Esophagus (tissue), 2 donors: Measurements from ENCODE around the gene SLAMF8. TPM values are rescaled to one million over a fixed set of nuclear protein-coding genes. Genes with fewer than 3 reads are reported as not detected.
A peak's percentile ranks its signal among the peaks of the same experiment; 100 is the strongest.

Experiments
- H3K27ac ChIP-seq, 2 donors: one replicate each; pipeline ENCODE4 v1.5.1; 2013; ENCODE audit warnings: low read depth in 2 of 2, mild to moderate bottlenecking in 2 of 2, inconsistent platforms in 1 of 2, low read length in 1 of 2, moderate library complexity in 1 of 2
- H3K27me3 ChIP-seq, 2 donors: one replicate each; pipeline ENCODE4 v1.6.1; 2013; ENCODE audit warnings: low read length in 2 of 2, control low read depth in 1 of 2, mild to moderate bottlenecking in 1 of 2; ENCODE audit not compliant: insufficient read depth in 2 of 2, control insufficient read depth in 1 of 2
- H3K36me3 ChIP-seq, 2 donors: one replicate each; pipeline ENCODE4 v1.6.1; 2013; ENCODE audit warnings: low read length in 1 of 2; ENCODE audit not compliant: control insufficient read depth in 2 of 2, insufficient read depth in 2 of 2
- H3K4me1 ChIP-seq, 2 donors: one replicate each; pipeline ENCODE4 v1.6.1; 2013; ENCODE audit warnings: low read length in 1 of 2; ENCODE audit not compliant: control insufficient read depth in 2 of 2, insufficient read depth in 2 of 2
- H3K4me3 ChIP-seq, 2 donors: one replicate each; pipeline ENCODE4 v1.5.1; 2013; ENCODE audit warnings: low read length in 2 of 2, mild to moderate bottlenecking in 2 of 2, low read depth in 1 of 2, moderate library complexity in 1 of 2
- H3K9me3 ChIP-seq, 2 donors: one replicate each; pipeline ENCODE4 v1.6.1; 2013; ENCODE audit warnings: mild to moderate bottlenecking in 2 of 2, low read depth in 1 of 2, low read length in 1 of 2, moderate library complexity in 1 of 2; ENCODE audit not compliant: control insufficient read depth in 2 of 2, insufficient read depth in 1 of 2
- WGBS, 2 donors: extraction: QIAGEN DNeasy Blood & Tissue Kit; methylation state at CpG; one replicate each; pipeline ENCODE4 v1.1.7; 2013; 5-methylcytosine and 5-hydroxymethylcytosine counted together
- polyA plus RNA-seq, 2 donors: library from polyadenylated mRNA; stranded (reverse); fragments of 200-250 nt; gene quantifications; one replicate each; pipeline ENCODE4 v1.2.3, GENCODE V29; 2013
- donor health status: healthy with polysubstance abuse.
- donor health status: Bipolar disorder and iron deficiency.

Gene SLAMF8
- polyA plus RNA-seq, 2 donors, result 0.33 to 0.81 TPM

DNA sequence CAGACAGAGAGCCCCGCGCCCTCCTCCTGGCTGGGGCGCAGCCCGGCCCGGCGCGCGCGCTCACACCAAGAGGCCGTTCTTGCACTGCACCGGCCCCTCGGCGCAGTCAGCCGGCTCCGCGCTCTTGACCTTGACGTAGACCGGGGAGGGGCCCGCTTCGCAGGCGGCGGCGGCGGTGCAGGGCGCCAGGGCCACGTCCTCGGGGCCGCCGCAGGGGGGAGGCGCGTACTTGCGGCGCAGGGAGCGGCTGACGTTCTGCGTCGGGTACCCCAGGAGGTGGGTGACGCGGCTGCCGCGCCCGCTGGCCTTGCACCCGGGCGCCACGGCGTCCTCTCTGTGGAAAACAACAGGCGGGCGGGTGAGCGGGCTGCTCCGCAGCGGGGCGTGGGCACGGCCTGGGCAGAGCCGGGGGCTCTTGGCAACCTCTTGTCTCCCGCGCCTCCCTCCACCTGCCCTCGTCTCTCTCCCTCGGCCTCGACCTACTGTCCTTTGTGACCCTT is 28.1 kb downstream of the SLAMF8 start:
- Histone ChIP-seq H3K27ac (peak overlapping the region; percentile 94), H3K27me3 (no peaks in the 10 kb centered on the region), H3K4me1 (peaks cover 2 to 13% of the 10 kb centered on the region in 2 donors), H3K4me3 (peak overlapping the region; percentile 60 to 69), H3K36me3 (no peaks in the 10 kb centered on the region), H3K9me3 (no peaks in the 10 kb centered on the region)
- WGBS, 2 donors, result 0% methylated on average over 50 to 59 of the region's 59 CpGs

DNA sequence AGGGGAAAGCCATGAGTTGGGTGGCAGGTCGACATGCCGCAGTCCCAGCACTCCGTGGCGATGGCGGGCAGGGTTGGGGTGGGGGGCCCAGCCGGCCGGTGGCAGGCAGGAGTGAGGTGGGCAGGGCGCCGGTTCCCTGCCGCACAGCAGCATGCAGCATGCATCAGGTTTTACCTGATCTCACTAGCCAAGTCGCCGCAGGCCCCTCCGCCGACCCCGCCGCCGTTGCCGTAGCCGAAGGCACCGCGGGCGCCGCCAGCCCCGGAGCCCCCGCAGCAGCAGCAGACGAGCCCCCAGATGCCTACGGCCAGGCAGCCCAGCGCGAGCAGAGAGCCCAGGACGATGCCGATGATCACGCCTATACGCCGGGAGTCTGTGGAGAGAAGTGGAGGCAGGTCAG is 29.0 kb downstream of the SLAMF8 start:
- 89% methylated on average over 32 to 34 of the region's 34 CpGs for WGBS, 2 donors
- no peaks in the 10 kb centered on the region for H3K27me3 ChIP-seq
- H3K36me3 ChIP-seq, result no peaks in the 10 kb centered on the region
- peak overlapping the region; percentile 61 to 94 for H3K27ac ChIP-seq
- H3K9me3 ChIP-seq, result no peaks in the 10 kb centered on the region
- no peak overlapping the region for H3K4me3 ChIP-seq
- H3K4me1 ChIP-seq, result peaks cover 6 to 19% of the 10 kb centered on the region in 2 donors

DNA sequence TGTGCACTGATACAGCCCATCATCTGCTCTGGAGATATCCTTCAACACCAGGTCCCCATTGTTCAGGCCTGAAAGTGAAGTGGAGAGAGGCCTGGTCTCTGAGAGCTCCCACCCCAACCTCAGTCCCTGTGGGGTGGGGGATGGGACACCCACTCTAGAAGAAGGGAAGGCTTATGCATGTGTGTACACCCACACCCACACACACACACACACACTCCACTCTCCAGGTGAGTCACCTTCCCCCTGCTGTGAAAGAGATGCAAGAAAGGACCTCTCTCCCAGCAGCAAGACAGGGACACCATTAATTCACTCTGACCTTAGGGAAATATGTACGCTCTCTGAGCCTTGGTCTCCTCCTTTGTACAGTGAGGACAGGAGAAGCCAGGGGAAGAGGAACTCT is 29.9 kb downstream of the SLAMF8 start:
- Histone ChIP-seq H3K27me3 (no peaks in the 10 kb centered on the region), H3K36me3 (no peaks in the 10 kb centered on the region), H3K9me3 (no peaks in the 10 kb centered on the region), H3K4me3 (no peak overlapping the region), H3K27ac (peak overlapping the region in 1 of 2 donors; percentile 40), H3K4me1 (peaks cover 4 to 28% of the 10 kb centered on the region in 2 donors)
- 90 to 97% methylated on average over 1 of the region's 1 CpG for WGBS, 2 donors

DNA sequence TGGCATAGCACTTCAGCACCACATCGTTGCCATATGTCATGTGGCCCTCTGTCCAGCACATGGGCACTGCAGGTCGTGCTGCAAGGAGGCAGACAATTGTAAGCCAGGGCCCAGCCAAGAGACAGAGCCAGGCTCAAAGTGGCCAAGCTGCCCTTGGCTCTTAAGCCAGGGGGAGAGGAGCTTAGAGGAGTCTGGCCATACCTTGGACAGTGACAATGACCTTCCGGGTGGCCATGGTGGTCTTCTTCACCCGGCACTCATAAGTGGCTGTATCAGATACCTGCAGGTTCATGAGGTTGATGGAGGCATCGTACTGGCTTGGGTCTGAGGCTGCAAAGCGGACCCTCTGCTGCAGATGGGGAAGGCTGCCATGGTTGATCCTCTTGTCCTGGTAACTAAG is 31.2 kb downstream of the SLAMF8 start:
- 92 to 95% methylated on average over 6 of the region's 6 CpGs for WGBS, 2 donors
- Histone ChIP-seq H3K9me3 (no peaks in the 10 kb centered on the region), H3K27ac (no peak overlapping the region), H3K4me3 (no peak overlapping the region), H3K36me3 (no peaks in the 10 kb centered on the region), H3K4me1 (peaks cover 4 to 29% of the 10 kb centered on the region in 2 donors), H3K27me3 (no peaks in the 10 kb centered on the region)

DNA sequence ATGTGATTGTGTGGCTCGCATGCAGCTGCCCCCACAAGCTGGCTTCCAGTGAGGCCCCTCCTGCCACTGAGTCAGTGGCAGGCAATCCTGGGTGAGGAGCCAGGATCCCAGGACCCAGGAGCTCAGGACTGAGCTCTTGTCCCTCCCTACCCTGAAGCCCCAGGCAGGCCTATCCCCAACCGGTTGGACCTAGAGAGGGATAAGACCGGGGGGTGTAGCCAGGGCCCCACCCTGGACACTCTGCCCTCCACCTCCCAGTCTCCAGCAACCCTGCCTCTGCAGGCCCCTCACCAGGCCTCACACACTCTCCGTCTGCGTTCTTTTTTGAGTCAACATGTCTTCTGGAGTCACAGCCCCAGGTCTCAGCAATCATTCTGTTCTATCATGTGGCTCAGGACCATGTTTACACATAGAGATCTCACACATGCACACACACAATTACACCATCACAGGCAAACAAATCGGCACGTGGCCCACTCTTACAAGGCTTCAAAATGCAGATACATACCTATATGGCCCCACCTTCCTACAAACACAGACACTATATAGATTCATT is 33.2 kb downstream of the SLAMF8 start:
- H3K27me3 ChIP-seq, result no peaks in the 10 kb centered on the region
- 42 to 55% methylated on average over 7 of the region's 7 CpGs for WGBS, 2 donors
- H3K36me3 ChIP-seq, result no peaks in the 10 kb centered on the region
- no peak overlapping the region for H3K4me3 ChIP-seq
- H3K27ac ChIP-seq, result peak overlapping the region; percentile 85 to 95
- no peaks in the 10 kb centered on the region for H3K9me3 ChIP-seq
- peaks cover 4 to 29% of the 10 kb centered on the region in 2 donors for H3K4me1 ChIP-seq

DNA sequence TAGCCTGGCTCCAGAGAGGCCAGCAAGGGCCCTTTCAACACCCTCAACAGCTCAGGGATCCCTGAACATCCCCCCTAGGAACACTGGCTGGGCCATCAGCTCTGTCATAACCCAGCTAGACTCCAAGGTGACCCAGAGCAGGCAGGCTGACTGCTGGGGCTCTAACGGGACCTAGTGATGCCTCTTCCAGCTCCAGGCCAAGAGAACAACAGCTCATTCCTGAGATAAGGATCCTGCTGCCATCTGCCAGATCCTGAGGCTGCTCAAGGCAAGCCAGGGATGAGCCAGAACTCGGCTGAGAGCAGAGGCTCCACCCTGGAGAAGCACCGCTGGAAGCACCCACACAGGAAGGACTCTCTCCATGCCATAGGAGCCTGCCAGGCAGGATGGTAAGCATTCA is 33.8 kb downstream of the SLAMF8 start:
- Histone ChIP-seq H3K4me3 (no peak overlapping the region), H3K27me3 (no peaks in the 10 kb centered on the region), H3K4me1 (peaks cover 7 to 28% of the 10 kb centered on the region in 2 donors), H3K27ac (peak overlapping the region; percentile 85 to 95), H3K9me3 (no peaks in the 10 kb centered on the region), H3K36me3 (no peaks in the 10 kb centered on the region)
- 35 to 49% methylated on average over 3 of the region's 3 CpGs for WGBS, 2 donors

DNA sequence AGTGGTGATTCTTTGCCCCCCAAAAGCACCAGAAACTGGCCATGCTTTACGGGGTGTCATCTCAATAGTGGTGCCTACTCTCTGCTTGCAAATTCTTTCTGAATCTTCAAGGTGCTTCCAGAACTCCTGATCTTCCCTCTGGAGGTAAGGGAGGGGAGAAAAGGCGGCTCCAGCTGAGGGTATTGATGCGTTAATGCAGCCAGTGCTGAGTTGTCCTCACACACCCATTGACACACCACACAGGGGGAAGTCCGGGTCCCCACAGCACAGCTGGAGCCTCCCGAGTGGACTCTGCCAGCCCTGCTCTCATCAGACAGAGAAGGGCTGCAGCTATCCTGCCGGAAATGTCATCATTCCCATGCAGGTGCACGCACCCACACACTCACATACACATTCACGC is 34.5 kb downstream of the SLAMF8 start:
- WGBS, 2 donors, result 76 to 79% methylated on average over 8 of the region's 8 CpGs
- peaks cover 7 to 28% of the 10 kb centered on the region in 2 donors for H3K4me1 ChIP-seq
- H3K27me3 ChIP-seq, result no peaks in the 10 kb centered on the region
- H3K27ac ChIP-seq, result peak overlapping the region; percentile 85 to 95
- no peaks in the 10 kb centered on the region for H3K36me3 ChIP-seq
- H3K4me3 ChIP-seq, result no peak overlapping the region
- no peaks in the 10 kb centered on the region for H3K9me3 ChIP-seq

DNA sequence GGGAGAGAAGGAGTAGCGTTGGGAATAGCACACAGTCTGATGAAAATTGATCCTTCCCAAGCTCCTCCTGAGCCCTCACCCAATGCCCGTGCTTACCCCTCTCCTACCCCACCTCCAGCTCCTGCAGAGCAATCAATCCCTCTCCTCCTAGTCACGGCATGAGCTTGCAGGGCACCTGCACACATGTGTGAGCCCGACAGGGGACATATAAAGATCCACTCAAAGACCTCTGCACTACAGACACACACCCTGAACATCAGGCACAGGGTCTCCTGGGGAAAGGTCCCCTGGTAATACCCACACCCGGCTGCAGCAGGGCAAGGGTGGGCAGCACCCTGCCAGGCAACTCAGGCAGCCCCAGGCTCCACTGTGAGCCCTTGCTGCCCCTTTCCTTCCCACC is 35.4 kb downstream of the SLAMF8 start:
- Histone ChIP-seq H3K27me3 (no peaks in the 10 kb centered on the region), H3K4me3 (no peak overlapping the region), H3K27ac (no peak overlapping the region), H3K36me3 (no peaks in the 10 kb centered on the region), H3K9me3 (no peaks in the 10 kb centered on the region), H3K4me1 (peaks cover 7 to 31% of the 10 kb centered on the region in 2 donors)
- WGBS, 2 donors, result 84 to 90% methylated on average over 5 of the region's 5 CpGs

DNA sequence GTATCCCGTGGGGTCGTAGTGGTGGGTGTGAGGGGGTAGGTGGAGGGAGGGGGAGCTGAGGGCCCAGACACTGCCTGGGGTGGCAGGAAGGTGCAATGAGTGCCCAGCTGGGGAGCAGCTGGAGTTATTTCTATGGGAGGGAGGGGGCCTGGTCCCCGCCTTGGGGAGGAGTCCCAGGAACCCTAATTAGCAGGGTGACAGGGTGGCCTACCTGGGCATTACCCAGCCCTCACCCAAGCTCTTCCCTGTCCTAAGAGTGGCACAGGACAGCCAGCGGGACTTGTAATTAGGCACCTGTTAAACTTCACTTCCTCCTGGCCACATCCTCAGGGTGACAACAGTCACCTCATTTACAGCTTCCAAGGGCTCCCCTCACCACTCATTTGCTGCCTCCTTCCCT is 35.9 kb downstream of the SLAMF8 start, which contains the start of gene VSIG8:
Gene VSIG8 (minus strand): TSS at position 101 of the 400 bp plus-strand sequence. CDS start 136 bp downstream, outside the sequence.
- WGBS, 2 donors, result 72 to 79% methylated on average over 4 of the region's 4 CpGs
- Histone ChIP-seq H3K4me1 (peaks cover 7 to 31% of the 10 kb centered on the region in 2 donors), H3K36me3 (no peaks in the 10 kb centered on the region), H3K9me3 (no peaks in the 10 kb centered on the region), H3K4me3 (no peak within 1 kb of the TSS), H3K27me3 (no peaks in the 10 kb centered on the region), H3K27ac (no peak within 1 kb of the TSS)

DNA sequence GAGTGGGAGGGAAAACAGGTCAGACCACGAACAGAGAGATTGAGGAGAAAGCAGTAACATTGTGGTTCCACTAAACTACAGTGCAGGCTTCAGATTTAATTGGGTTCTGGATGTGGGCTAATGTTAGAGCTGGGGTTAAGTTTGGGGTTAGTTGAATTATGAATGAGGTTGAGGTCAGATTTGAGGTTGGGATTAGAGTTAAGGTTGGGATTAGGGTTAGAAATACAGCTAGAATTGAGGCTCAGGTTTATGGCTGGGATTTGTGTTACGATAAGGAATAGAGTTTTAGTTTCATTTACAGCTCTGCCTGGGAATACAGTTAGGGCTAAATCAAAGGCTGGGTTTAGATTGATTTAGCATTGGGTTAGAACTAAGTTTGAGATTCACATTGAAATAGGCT is 37.6 kb downstream of the SLAMF8 start:
- Histone ChIP-seq H3K4me3 (no peak overlapping the region), H3K4me1 (peaks cover 7 to 31% of the 10 kb centered on the region in 2 donors), H3K27ac (no peak overlapping the region), H3K27me3 (no peaks in the 10 kb centered on the region), H3K36me3 (no peaks in the 10 kb centered on the region), H3K9me3 (no peaks in the 10 kb centered on the region)
- 84 to 90% methylated on average over 2 of the region's 2 CpGs for WGBS, 2 donors
